IgD-negative memory B cell (primary cell): ENCODE measurements around the gene CHRFAM7A. TPM values are rescaled to one million over a fixed set of nuclear protein-coding genes. Genes with fewer than 3 reads are reported as not detected.
"Not testable (repeated sequence)": the region's sequence is repeated elsewhere in the genome, so short reads cannot be mapped to it uniquely, and the experiment has no call there.

Source experiments
- H3K27ac Mint-ChIP-seq, 3 donors: one replicate each; pipeline ENCODE4 v1.8.0; 2020 to 2022; ENCODE audit warnings: mild to moderate bottlenecking in 3 of 3, mixed read lengths in 3 of 3, moderate library complexity in 1 of 3
- H3K27me3 Mint-ChIP-seq: one replicate; pipeline ENCODE4 v1.8.0; 2021; ENCODE audit warnings: mixed read lengths
- H3K36me3 Mint-ChIP-seq: one replicate; pipeline ENCODE4 v1.8.0; 2020; ENCODE audit warnings: mild to moderate bottlenecking, mixed read lengths
- H3K4me1 Mint-ChIP-seq, 3 donors: one replicate each; pipeline ENCODE4 v1.8.0; 2020 to 2022; ENCODE audit warnings: mixed read lengths in 3 of 3, mild to moderate bottlenecking in 1 of 3
- H3K4me3 Mint-ChIP-seq, 4 donors: one replicate each; pipeline ENCODE4 v1.8.0; 2020 to 2022; ENCODE audit warnings: mild to moderate bottlenecking in 4 of 4, mixed read lengths in 4 of 4, moderate library complexity in 3 of 4
- H3K9me3 Mint-ChIP-seq, 3 donors: one replicate each; pipeline ENCODE4 v1.8.0; 2020 to 2021; ENCODE audit warnings: mixed read lengths in 3 of 3, mild to moderate bottlenecking in 1 of 3
- polyA plus RNA-seq: library from polyadenylated mRNA; unstranded; fragments of 300-500 nt; fragmentation: Illumina TruSeq; gene quantifications from one replicate; pipeline ENCODE4 v1.2.3, GENCODE V29; 2021

CHRFAM7A gene
- polyA plus RNA-seq, result not detected

GRCh38 chr15:30392766-30393663 lies at the start of gene CHRFAM7A:
CHRFAM7A (minus strand) TSS chr15:30393540; CDS start chr15:30383351, 10,189 bp downstream.
- not testable (repeated sequence) for H3K27ac Mint-ChIP-seq, H3K36me3 Mint-ChIP-seq, H3K27me3 Mint-ChIP-seq, H3K4me3 Mint-ChIP-seq, H3K4me1 Mint-ChIP-seq, H3K9me3 Mint-ChIP-seq

GRCh38 chr15:30438348-30438747 lies 45.0 kb upstream of the CHRFAM7A start:
- H3K9me3 Mint-ChIP-seq, H3K27me3 Mint-ChIP-seq, H3K36me3 Mint-ChIP-seq, H3K27ac Mint-ChIP-seq, H3K4me3 Mint-ChIP-seq, H3K4me1 Mint-ChIP-seq: not testable (repeated sequence)

GRCh38 chr15:30435878-30436277 lies 42.5 kb upstream of the CHRFAM7A start:
- H3K9me3 Mint-ChIP-seq, H3K27me3 Mint-ChIP-seq, H3K27ac Mint-ChIP-seq, H3K4me1 Mint-ChIP-seq, H3K4me3 Mint-ChIP-seq, H3K36me3 Mint-ChIP-seq: not testable (repeated sequence)

- H3K36me3 Mint-ChIP-seq, H3K9me3 Mint-ChIP-seq, H3K27ac Mint-ChIP-seq, H3K4me1 Mint-ChIP-seq, H3K27me3 Mint-ChIP-seq, H3K4me3 Mint-ChIP-seq: not testable (repeated sequence)
Measured at GRCh38 chr15:30420723-30421122, 27.4 kb upstream of the CHRFAM7A start.

- H3K36me3 Mint-ChIP-seq, H3K4me3 Mint-ChIP-seq, H3K27me3 Mint-ChIP-seq, H3K27ac Mint-ChIP-seq, H3K9me3 Mint-ChIP-seq, H3K4me1 Mint-ChIP-seq: not testable (repeated sequence)
Measured at GRCh38 chr15:30414160-30414559, 20.8 kb upstream of the CHRFAM7A start, which contains the start of gene GOLGA8R. GOLGA8R (minus strand) TSS chr15:30414260; CDS start chr15:30414162, 98 bp downstream.

- H3K36me3 Mint-ChIP-seq, H3K27ac Mint-ChIP-seq, H3K27me3 Mint-ChIP-seq, H3K4me3 Mint-ChIP-seq, H3K4me1 Mint-ChIP-seq, H3K9me3 Mint-ChIP-seq: not testable (repeated sequence)
Measured at GRCh38 chr15:30407636-30408035, 14.3 kb upstream of the CHRFAM7A start.

GRCh38 chr15:30398988-30399387 lies 5.6 kb upstream of the CHRFAM7A start:
- H3K4me1 Mint-ChIP-seq, H3K4me3 Mint-ChIP-seq, H3K9me3 Mint-ChIP-seq, H3K27me3 Mint-ChIP-seq, H3K27ac Mint-ChIP-seq, H3K36me3 Mint-ChIP-seq: not testable (repeated sequence)

- H3K36me3 Mint-ChIP-seq, H3K27me3 Mint-ChIP-seq, H3K9me3 Mint-ChIP-seq, H3K4me3 Mint-ChIP-seq, H3K4me1 Mint-ChIP-seq, H3K27ac Mint-ChIP-seq: not testable (repeated sequence)
Measured at GRCh38 chr15:30393664-30393991, 288 bp upstream of the CHRFAM7A start.

- H3K4me1 Mint-ChIP-seq, H3K27ac Mint-ChIP-seq, H3K4me3 Mint-ChIP-seq, H3K36me3 Mint-ChIP-seq, H3K9me3 Mint-ChIP-seq, H3K27me3 Mint-ChIP-seq: not testable (repeated sequence)
Measured at GRCh38 chr15:30386318-30386887, 6.9 kb downstream of the CHRFAM7A start.

GRCh38 chr15:30377082-30377413 lies 16.3 kb downstream of the CHRFAM7A start:
- not testable (repeated sequence) for H3K4me3 Mint-ChIP-seq, H3K27me3 Mint-ChIP-seq, H3K4me1 Mint-ChIP-seq, H3K36me3 Mint-ChIP-seq, H3K27ac Mint-ChIP-seq, H3K9me3 Mint-ChIP-seq

GRCh38 chr15:30376375-30377081 lies 16.8 kb downstream of the CHRFAM7A start:
- not testable (repeated sequence) for H3K4me1 Mint-ChIP-seq, H3K9me3 Mint-ChIP-seq, H3K27me3 Mint-ChIP-seq, H3K36me3 Mint-ChIP-seq, H3K27ac Mint-ChIP-seq, H3K4me3 Mint-ChIP-seq

GRCh38 chr15:30375872-30376271 lies 17.5 kb downstream of the CHRFAM7A start:
- H3K36me3 Mint-ChIP-seq, H3K27me3 Mint-ChIP-seq, H3K9me3 Mint-ChIP-seq, H3K4me1 Mint-ChIP-seq, H3K4me3 Mint-ChIP-seq, H3K27ac Mint-ChIP-seq: not testable (repeated sequence)

GRCh38 chr15:30374862-30375261 lies 18.5 kb downstream of the CHRFAM7A start:
- H3K27me3 Mint-ChIP-seq, H3K36me3 Mint-ChIP-seq, H3K27ac Mint-ChIP-seq, H3K4me3 Mint-ChIP-seq, H3K9me3 Mint-ChIP-seq, H3K4me1 Mint-ChIP-seq: not testable (repeated sequence)

GRCh38 chr15:30368271-30368670 lies 25.1 kb downstream of the CHRFAM7A start:
- H3K36me3 Mint-ChIP-seq, H3K4me3 Mint-ChIP-seq, H3K9me3 Mint-ChIP-seq, H3K27me3 Mint-ChIP-seq, H3K4me1 Mint-ChIP-seq, H3K27ac Mint-ChIP-seq: not testable (repeated sequence)

- H3K27me3 Mint-ChIP-seq, H3K9me3 Mint-ChIP-seq, H3K27ac Mint-ChIP-seq, H3K36me3 Mint-ChIP-seq, H3K4me3 Mint-ChIP-seq, H3K4me1 Mint-ChIP-seq: not testable (repeated sequence)
Measured at GRCh38 chr15:30367246-30367645, 26.1 kb downstream of the CHRFAM7A start.

- not testable (repeated sequence) for H3K9me3 Mint-ChIP-seq, H3K4me3 Mint-ChIP-seq, H3K27me3 Mint-ChIP-seq, H3K4me1 Mint-ChIP-seq, H3K27ac Mint-ChIP-seq, H3K36me3 Mint-ChIP-seq
Measured at GRCh38 chr15:30361404-30361803, 31.9 kb downstream of the CHRFAM7A start.
